Liver (tissue), 3 donors: ENCODE measurements around the gene PCDH9.

Experiments used
- CTCF ChIP-seq: fragments of 150-350 bp; IDR thresholded peaks from 2 replicates; pipeline ENCODE4 v1.5.1; 2017; ENCODE audit warnings: improper control_type of control experiment, low read depth, low read length; ENCODE audit not compliant: missing input control
- GABPA ChIP-seq, 2 donors: IDR thresholded peaks in 1 of 2; conservative IDR thresholded peaks in 1 of 2; 2 replicates each; pipeline ENCODE4 v1.6.1; 2016; ENCODE audit warnings: antibody characterized with exemption in 2 of 2, mild to moderate bottlenecking in 1 of 2, moderate library complexity in 1 of 2
- MAX ChIP-seq: IDR thresholded peaks from 2 replicates; pipeline ENCODE4 v1.6.1; 2016; ENCODE audit warnings: antibody characterized with exemption
- REST ChIP-seq: IDR thresholded peaks from 2 replicates; pipeline ENCODE4 v1.6.1; 2016; ENCODE audit warnings: antibody characterized with exemption, mild to moderate bottlenecking
- TAF1 ChIP-seq: conservative IDR thresholded peaks from 2 replicates; pipeline ENCODE4 v1.6.1; 2016; ENCODE audit warnings: antibody characterized with exemption, mild to moderate bottlenecking
- ZBTB33 ChIP-seq: IDR thresholded peaks from 2 replicates; pipeline ENCODE4 v1.6.1; 2016; ENCODE audit warnings: antibody characterized with exemption
- donor health status: healthy.
- donor health status: healthy.

- TF ChIP-seq CTCF (no peak), GABPA (IDR thresholded peaks at IDR 0.05 in 1 of 2, conservative IDR thresholded peaks at IDR 0.05 in 1 of 2) (no peak), REST (no peak), MAX (no peak), ZBTB33 (no peak), TAF1 (no peak)
Measured at GRCh38 chr13:66780814-66781213, 449.3 kb downstream of the PCDH9 start.
